Stimulated activated CD4-positive, alpha-beta T cell treated with anti-CD3 and anti-CD28 coated beads, TNF-alpha, amount 100 ng/mL, for 4 hours (primary cell): ENCODE measurements around the gene PDCD2.
"Not testable (repeated sequence)": the region's sequence is repeated elsewhere in the genome, so short reads cannot be mapped to it uniquely, and the experiment has no call there.

Experiments
- DNase-seq, 3 experiments: peaks; one replicate each; pipeline ENCODE4 v3.0.0-alpha.2; 2020; ENCODE audit warnings: low read depth in 3 of 3

The PDCD2 gene

GRCh38 chr6:170584181-170584953, at the start of gene PDCD2:
TSS of gene PDCD2 (minus strand) at chr6:170584637. CDS start at chr6:170584581, 56 bp downstream.
- peak; percentile 79 to 89 (median 87) for DNase-seq

GRCh38 chr6:170616020-170616554, 31.6 kb upstream of the PDCD2 start:
- DNase-seq: not testable (repeated sequence)

- DNase-seq: not testable (repeated sequence)
Observed at GRCh38 chr6:170612256-170612804, 27.9 kb upstream of the PDCD2 start.

- not testable (repeated sequence) for DNase-seq
Observed at GRCh38 chr6:170609225-170609624, 24.8 kb upstream of the PDCD2 start.

DNA sequence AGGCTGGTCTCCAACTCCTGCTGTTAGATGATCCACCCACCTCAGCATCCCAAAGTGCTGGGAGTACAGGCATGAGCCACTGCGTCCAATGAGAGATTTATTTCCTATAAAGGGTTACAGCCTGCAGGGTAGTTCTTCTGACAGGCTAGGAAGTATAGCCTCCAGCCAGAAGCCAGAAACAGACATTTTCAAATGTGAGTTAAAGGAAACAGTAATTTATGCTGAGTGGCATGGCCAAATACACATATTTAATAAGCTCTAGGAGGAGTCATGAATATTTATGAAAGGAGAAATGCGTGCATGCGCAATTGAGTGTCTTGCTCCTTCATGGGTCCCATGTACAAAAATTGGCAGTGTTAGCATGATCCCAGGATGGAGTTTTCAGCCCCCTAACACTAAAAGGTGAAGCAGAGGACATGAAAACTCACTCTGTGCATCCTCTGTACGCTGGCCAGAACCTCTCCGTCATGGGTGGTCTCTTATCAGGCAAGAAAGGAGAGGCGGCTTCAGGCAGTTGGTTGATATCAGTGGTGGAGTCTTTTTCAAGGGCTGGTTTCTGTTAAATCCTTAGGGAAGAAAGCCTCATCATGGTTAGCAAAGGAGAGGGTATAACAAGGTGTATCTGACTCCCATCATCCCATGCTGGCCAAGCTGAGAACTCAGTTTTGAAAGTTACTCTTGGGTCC, 21.3 kb upstream of the PDCD2 start:
- no peak for DNase-seq

GRCh38 chr6:170597278-170597677, 12.8 kb upstream of the PDCD2 start:
- DNase-seq: no peak

GRCh38 chr6:170596426-170596825, 12.0 kb upstream of the PDCD2 start:
- DNase-seq: no peak

GRCh38 chr6:170590725-170591124, 6.3 kb upstream of the PDCD2 start:
- DNase-seq: no peak

- no peak for DNase-seq
Observed at GRCh38 chr6:170584954-170585498, 589 bp upstream of the PDCD2 start.

- DNase-seq: no peak
Observed at GRCh38 chr6:170583756-170584180, 669 bp downstream of the PDCD2 start.

DNA sequence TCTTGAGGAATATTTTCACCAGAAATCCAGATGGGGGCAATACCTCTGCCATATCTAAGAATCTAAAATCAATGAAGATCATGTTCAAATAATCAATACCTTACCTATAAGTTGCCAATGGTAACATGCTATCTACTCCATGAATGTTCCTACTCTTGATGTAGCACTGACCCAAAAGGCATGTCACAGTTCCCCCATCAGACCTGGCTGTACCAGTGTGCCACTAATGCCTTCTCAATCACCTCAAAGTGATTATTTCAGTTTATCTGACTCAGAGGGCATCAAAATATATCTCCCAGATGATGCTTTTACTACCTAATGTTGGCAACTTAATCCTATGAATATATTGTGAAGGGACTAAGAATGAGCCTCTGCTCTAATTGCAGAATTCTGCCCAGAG, 5.5 kb downstream of the PDCD2 start:
- DNase-seq: no peak

DNA sequence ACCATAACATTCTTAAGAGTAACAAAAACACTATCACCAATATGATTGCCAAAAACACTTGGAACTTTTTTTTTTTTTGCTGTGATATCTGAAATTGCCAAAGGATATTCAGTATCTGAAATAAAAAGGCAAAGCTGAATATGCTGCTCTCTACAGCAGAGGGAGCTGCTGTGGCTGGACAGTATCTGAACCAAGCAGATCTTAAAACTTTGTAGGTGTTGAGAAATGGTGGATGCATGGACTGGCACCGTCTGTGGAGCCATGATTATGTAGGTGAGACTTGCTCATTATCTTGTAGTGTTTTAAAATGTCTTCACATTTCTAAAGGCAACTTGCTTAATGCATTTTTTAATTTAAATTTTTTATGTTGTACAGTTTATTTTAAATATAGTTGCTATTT, 9.2 kb downstream of the PDCD2 start:
- no peak for DNase-seq

DNA sequence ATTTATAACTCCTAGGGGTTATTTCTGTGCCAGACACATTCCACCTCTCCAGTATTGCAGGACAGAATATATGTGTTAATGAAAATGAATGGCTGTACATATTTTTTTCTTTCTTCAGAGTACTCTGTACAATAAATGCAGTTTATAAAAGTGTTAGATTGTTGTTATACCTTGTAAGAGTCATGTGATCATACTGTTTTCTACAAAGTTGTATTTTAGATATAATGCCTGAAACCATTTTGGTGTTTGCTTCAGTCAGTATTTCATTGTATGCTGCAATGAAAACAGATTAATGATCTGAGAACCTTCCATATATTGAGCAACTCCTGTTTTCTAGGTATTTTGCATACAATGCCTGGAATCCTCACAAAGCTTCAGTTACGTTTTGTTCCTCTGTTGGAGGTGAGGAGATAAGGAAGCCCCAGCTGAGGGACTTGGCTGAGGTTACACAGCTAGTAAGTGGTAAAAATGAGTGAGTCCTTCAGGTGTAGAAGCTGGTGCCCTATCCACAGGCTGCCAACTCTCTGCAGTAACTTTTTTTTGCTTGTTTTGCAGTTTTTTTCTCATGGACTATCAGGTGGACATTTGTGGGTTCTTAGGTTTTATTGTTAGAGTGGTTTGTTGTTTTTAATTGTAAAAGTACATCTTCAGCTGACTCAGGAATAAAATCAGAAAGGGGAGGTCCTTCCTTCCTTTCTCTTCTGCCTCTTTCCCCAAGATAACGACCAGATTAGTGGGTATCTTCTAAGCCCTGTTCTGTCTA, 11.6 kb downstream of the PDCD2 start:
- DNase-seq: no peak

- no peak for DNase-seq
Observed at GRCh38 chr6:170564936-170565530, 19.4 kb downstream of the PDCD2 start.

- no peak for DNase-seq
Observed at GRCh38 chr6:170561555-170561954, 22.9 kb downstream of the PDCD2 start.

DNA sequence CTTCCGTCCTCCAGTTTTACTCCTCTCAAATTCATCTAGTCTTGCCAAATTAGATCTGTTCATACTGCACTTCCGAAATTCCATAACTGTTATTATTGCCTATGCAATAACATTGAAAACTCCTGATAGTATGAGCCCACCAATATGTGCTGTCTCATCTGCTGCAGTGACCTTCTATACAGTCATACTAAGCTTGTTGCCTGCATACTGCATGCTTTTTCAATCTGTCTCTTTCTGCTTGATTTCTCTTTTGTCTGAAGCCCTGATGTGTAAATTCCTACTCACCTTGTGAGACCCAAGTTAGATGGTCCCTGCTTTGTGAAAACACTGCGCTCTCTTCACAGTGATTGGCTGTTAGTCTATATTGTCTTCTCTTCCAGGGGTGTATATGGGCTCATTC, 29.1 kb downstream of the PDCD2 start:
- DNase-seq: no peak

- DNase-seq: no peak
Observed at GRCh38 chr6:170554796-170555137, 29.7 kb downstream of the PDCD2 start.

DNA sequence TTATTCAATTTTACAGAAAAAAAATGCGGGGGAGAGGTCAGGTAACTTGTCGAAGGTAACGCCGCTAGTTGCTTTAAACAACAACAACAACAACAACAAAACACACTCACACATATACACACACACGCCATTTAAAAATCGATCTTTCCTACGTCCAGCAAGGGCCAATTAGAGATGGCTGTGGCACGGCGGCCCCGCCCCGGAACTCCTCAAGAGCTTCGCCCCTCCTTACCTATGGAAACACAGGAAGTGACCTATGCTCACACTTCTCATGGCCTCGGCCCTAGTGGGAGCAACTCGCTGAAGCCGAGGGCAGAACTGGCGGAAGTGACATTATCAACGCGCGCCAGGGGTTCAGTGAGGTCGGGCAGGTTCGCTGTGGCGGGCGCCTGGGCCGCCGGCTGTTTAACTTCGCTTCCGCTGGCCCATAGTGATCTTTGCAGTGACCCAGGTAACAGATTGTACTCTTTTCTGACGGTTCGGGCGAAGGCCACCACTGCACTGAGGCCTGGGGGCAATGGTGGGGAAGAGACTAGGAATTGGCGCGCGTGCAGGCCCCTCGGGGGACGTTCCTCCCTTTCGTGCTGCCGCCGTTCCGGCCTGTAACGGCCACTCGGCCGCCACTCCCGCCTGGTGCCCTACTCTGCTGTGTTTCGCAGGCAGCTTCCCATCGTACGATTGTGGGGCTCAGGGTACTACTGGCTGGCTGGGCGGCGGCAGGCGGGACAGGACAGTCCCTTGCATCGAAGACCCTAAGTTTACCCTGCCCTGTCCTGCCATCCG, 30.2 kb downstream of the PDCD2 start, which contains the start of gene TBP:
Gene TBP, plus strand, starts transcription at position 357 of the 783 bp plus-strand sequence. CDS start 2,661 bp downstream, outside the sequence.
- DNase-seq: peak; percentile 85 to 95 (median 92)

GRCh38 chr6:170553534-170554012, 30.9 kb downstream of the PDCD2 start:
- no peak for DNase-seq
